GM23338 (cell line): ENCODE data around the gene KCNMB3. TPM values are rescaled to one million over a fixed set of nuclear protein-coding genes. Genes with fewer than 3 reads are reported as not detected.
A peak's percentile ranks its signal among the peaks of the same experiment; 100 is the strongest.

Source experiments
- ATAC-seq: fragments of 200-7000 bp; cut with Tn5 transposase; 3 replicates; pipeline ENCODE4 v1.9.1; 2020
- DNase-seq: peaks from one replicate; pipeline ENCODE4 v3.0.0-alpha.2; 2015; ENCODE audit warnings: low spot score
- H2AFZ ChIP-seq: fragments of 200-600 bp; sonication (generic); 2 replicates; pipeline ENCODE4 v1.8.0; 2016; ENCODE audit warnings: antibody characterized with exemption, mild to moderate bottlenecking, moderate library complexity
- H3F3A ChIP-seq: fragments of 200-600 bp; sonication (generic); replicated peaks from 2 replicates; pipeline ENCODE4 v1.8.0; 2017; ENCODE audit warnings: antibody characterized with exemption, mixed run types, low read depth
- H3K27ac ChIP-seq: fragments of 200-600 bp; sonication (generic); 2 replicates; pipeline ENCODE4 v1.6.1; 2016; ENCODE audit warnings: low read depth
- H3K27me3 ChIP-seq: fragments of 200-600 bp; sonication (generic); 2 replicates; pipeline ENCODE4 v1.8.0; 2016; ENCODE audit warnings: mild to moderate bottlenecking, mixed run types, moderate library complexity; ENCODE audit not compliant: insufficient read depth
- H3K36me3 ChIP-seq: fragments of 200-600 bp; sonication (generic); 2 replicates; pipeline ENCODE4 v1.8.0; 2016; ENCODE audit warnings: mild to moderate bottlenecking; ENCODE audit not compliant: insufficient read depth
- H3K4me1 ChIP-seq: fragments of 200-600 bp; sonication (generic); 2 replicates; pipeline ENCODE4 v1.8.0; 2016; ENCODE audit warnings: mild to moderate bottlenecking, moderate library complexity; ENCODE audit not compliant: insufficient read depth
- H3K4me2 ChIP-seq: fragments of 200-600 bp; sonication (generic); 2 replicates; pipeline ENCODE4 v1.7.1; 2017; ENCODE audit warnings: mixed run types
- H3K4me3 ChIP-seq: fragments of 200-600 bp; sonication (generic); 2 replicates; pipeline ENCODE4 v1.6.1; 2016; ENCODE audit warnings: mixed run types
- H3K79me2 ChIP-seq: fragments of 200-600 bp; sonication (generic); replicated peaks from 2 replicates; pipeline ENCODE4 v1.8.0; 2017; ENCODE audit warnings: mild to moderate bottlenecking; ENCODE audit not compliant: insufficient read depth
- H3K9me2 ChIP-seq: fragments of 200-600 bp; sonication (generic); 2 replicates; pipeline ENCODE4 v1.8.0; 2017; ENCODE audit not compliant: insufficient read depth
- H4K20me1 ChIP-seq: fragments of 200-600 bp; sonication (generic); replicated peaks from 2 replicates; pipeline ENCODE4 v1.8.0; 2017; ENCODE audit warnings: mild to moderate bottlenecking; ENCODE audit not compliant: insufficient read depth
- H3K27ac Mint-ChIP-seq: 2 replicates; pipeline ENCODE4 v1.8.0; 2020; ENCODE audit warnings: inconsistent platforms, mild to moderate bottlenecking, moderate library complexity, mixed read lengths
- H3K27me3 Mint-ChIP-seq: 3 replicates; pipeline ENCODE4 v1.8.0; 2022; ENCODE audit warnings: low read depth, mild to moderate bottlenecking, moderate library complexity, mixed read lengths, inconsistent platforms; ENCODE audit not compliant: insufficient read depth, poor library complexity
- H3K36me3 Mint-ChIP-seq: 3 replicates; pipeline ENCODE4 v1.8.0; 2021; ENCODE audit warnings: low read depth, mild to moderate bottlenecking, inconsistent platforms, moderate library complexity, mixed read lengths
- H3K4me1 Mint-ChIP-seq: 3 replicates; pipeline ENCODE4 v1.8.0; 2020; ENCODE audit warnings: mild to moderate bottlenecking, inconsistent platforms, mixed read lengths
- H3K4me3 Mint-ChIP-seq: 3 replicates; pipeline ENCODE4 v1.8.0; 2021; ENCODE audit warnings: moderate library complexity, mild to moderate bottlenecking, inconsistent platforms, mixed read lengths
- H3K9me3 Mint-ChIP-seq: 3 replicates; pipeline ENCODE4 v1.8.0; 2020; ENCODE audit warnings: moderate library complexity, mild to moderate bottlenecking, inconsistent platforms, mixed read lengths
- CREB1 ChIP-seq: fragments of 250-450 bp; sonication (Bioruptor Pico); IDR thresholded peaks from 2 replicates; pipeline ENCODE4 v1.5.0; 2020; ENCODE audit warnings: low read depth, mild to moderate bottlenecking, moderate library complexity
- ETS1 ChIP-seq: IDR thresholded peaks from 2 replicates; pipeline ENCODE4 v1.6.1; 2016; ENCODE audit warnings: antibody characterized with exemption
- EZH2 ChIP-seq: fragments of 200-600 bp; sonication (generic); IDR thresholded peaks from one replicate; pipeline ENCODE4 v1.8.0; 2017; ENCODE audit warnings: antibody characterized with exemption, mild to moderate bottlenecking, low read depth; ENCODE audit not compliant: unreplicated experiment
- NANOG ChIP-seq: IDR thresholded peaks from 2 replicates; pipeline ENCODE4 v1.6.1; 2016; ENCODE audit warnings: antibody characterized with exemption, borderline replicate concordance
- POLR2AphosphoS5 ChIP-seq: IDR thresholded peaks from 2 replicates; pipeline ENCODE4 v1.6.1; 2016; ENCODE audit warnings: antibody characterized with exemption, low read depth
- REST ChIP-seq: IDR thresholded peaks from one replicate; pipeline ENCODE4 v1.6.1; 2018; ENCODE audit warnings: antibody characterized with exemption; ENCODE audit not compliant: unreplicated experiment
- ZNF114 ChIP-seq: fragments of 250-450 bp; sonication (Bioruptor Pico); IDR thresholded peaks from 2 replicates; pipeline ENCODE4 v1.5.0; 2020; ENCODE audit warnings: mild to moderate bottlenecking, moderate library complexity
- ZNF331 ChIP-seq: fragments of 250-450 bp; sonication (Bioruptor Pico); IDR thresholded peaks from 2 replicates; pipeline ENCODE4 v1.5.0; 2020; ENCODE audit warnings: low read depth, mild to moderate bottlenecking, moderate library complexity
- polyA plus RNA-seq: library from polyadenylated mRNA; unstranded; fragments of >200 nt; fragmentation: Nextera tagmentation; extraction: Ambion mirVana; gene quantifications from 2 replicates; pipeline ENCODE4 v1.2.1, GENCODE V29; 2016
- total RNA-seq: library from RNA; depleted of rRNA; stranded (reverse); fragments of >200 nt; shearing (Covaris generic); gene quantifications from 2 replicates; pipeline ENCODE4 v1.2.3, GENCODE V29; 2014

Gene KCNMB3
- total and polyA plus RNA-seq, 2 experiments from 2014 or later, result 1.3 to 3.8 TPM

GRCh38 chr3:179269152-179269707, 18.3 kb upstream of the KCNMB3 start:
- Mint-ChIP-seq H3K9me3 (no peaks in the 10 kb centered on the region), H3K36me3 (no peaks in the 10 kb centered on the region), H3K27ac (no peak overlapping the region), H3K4me1 (no peaks in the 10 kb centered on the region; the same call in 2 of the 3 replicates), H3K4me3 (no peak overlapping the region), H3K27me3 (no peaks in the 10 kb centered on the region)
- H3K36me3 ChIP-seq, result no peaks in the 10 kb centered on the region
- H3K27ac ChIP-seq, result no peak overlapping the region
- no peaks in the 10 kb centered on the region for H3K79me2 ChIP-seq
- H3K4me2 ChIP-seq, result no peak overlapping the region
- TF ChIP-seq ZNF331 (no peak), EZH2 (no peak), CREB1 (CRISPR knock-in tag) (no peak), NANOG (no peak), POLR2AphosphoS5 (no peak), REST (no peak), ETS1 (no peak)
- no peak for ATAC-seq
- no peaks in the 10 kb centered on the region for H3K9me2 ChIP-seq
- H4K20me1 ChIP-seq, result no peaks in the 10 kb centered on the region
- no peaks in the 10 kb centered on the region for H3K27me3 ChIP-seq
- no peaks in the 10 kb centered on the region for H3K4me1 ChIP-seq
- H3K4me3 ChIP-seq, result no peak overlapping the region
- no peaks in the 10 kb centered on the region for H3F3A ChIP-seq
- H2AFZ ChIP-seq, result no peak overlapping the region
- DNase-seq, result no peak

GRCh38 chr3:179268400-179269051, 17.6 kb upstream of the KCNMB3 start:
- H3K27me3 Mint-ChIP-seq, result no peaks in the 10 kb centered on the region
- no peak for DNase-seq
- Histone ChIP-seq H3K79me2 (no peaks in the 10 kb centered on the region), H3K4me3 (no peak overlapping the region), H3K27ac (no peak overlapping the region), H3F3A (no peaks in the 10 kb centered on the region), H2AFZ (peak overlapping the region; percentile 69), H3K4me1 (no peaks in the 10 kb centered on the region), H3K27me3 (no peaks in the 10 kb centered on the region), H3K4me2 (no peak overlapping the region), H4K20me1 (no peaks in the 10 kb centered on the region), H3K36me3 (no peaks in the 10 kb centered on the region), H3K9me2 (no peaks in the 10 kb centered on the region)
- H3K9me3 Mint-ChIP-seq, result no peaks in the 10 kb centered on the region
- no peaks in the 10 kb centered on the region for H3K36me3 Mint-ChIP-seq
- H3K27ac Mint-ChIP-seq, result no peak overlapping the region
- ATAC-seq, result no peak
- no peaks in the 10 kb centered on the region; the same call in 2 of the 3 replicates for H3K4me1 Mint-ChIP-seq
- H3K4me3 Mint-ChIP-seq, result no peak overlapping the region
- TF ChIP-seq NANOG (no peak), REST (no peak), ZNF114 (CRISPR knock-in tag) (no peak), CREB1 (CRISPR knock-in tag) (no peak)
